ENCODE results near the gene AFF3.
"Not testable (repeated sequence)": the region's sequence is repeated elsewhere in the genome, so short reads cannot be mapped to it uniquely, and the experiment has no call there.

Gene AFF3

GRCh38 chr2:99559075-99559662 is 583.2 kb downstream of the AFF3 start:
- peak; percentile 66 for DNase-seq (ENCODE audit: low spot score)

- DNase-seq (ENCODE audit: low spot score), result no peak
These were observed 587.0 kb downstream of the AFF3 start for GRCh38 chr2:99555404-99555803.

- DNase-seq (ENCODE audit: low spot score), result no peak
These were observed 587.5 kb downstream of the AFF3 start for GRCh38 chr2:99554871-99555270.

- no peak for DNase-seq (ENCODE audit: low spot score)
These were observed 588.2 kb downstream of the AFF3 start for GRCh38 chr2:99554238-99554637.

GRCh38 chr2:99552529-99552928 is 589.9 kb downstream of the AFF3 start:
- DNase-seq (ENCODE audit: low spot score), result no peak

GRCh38 chr2:99550368-99550767 is 592.0 kb downstream of the AFF3 start:
- DNase-seq (ENCODE audit: low spot score), result no peak

- no peak for DNase-seq (ENCODE audit: low spot score)
These were observed 596.8 kb downstream of the AFF3 start for GRCh38 chr2:99545604-99546003.

- no peak for DNase-seq (ENCODE audit: low spot score)
These were observed 597.3 kb downstream of the AFF3 start for GRCh38 chr2:99545066-99545465.

- no peak for DNase-seq (ENCODE audit: low spot score)
These were observed 597.8 kb downstream of the AFF3 start for GRCh38 chr2:99544608-99545007.

- DNase-seq (ENCODE audit: low spot score), result no peak
These were observed 599.1 kb downstream of the AFF3 start for GRCh38 chr2:99543247-99543646.

- no peak for DNase-seq (ENCODE audit: low spot score)
These were observed 604.4 kb downstream of the AFF3 start for GRCh38 chr2:99537910-99538485.

- peak; percentile 21 for DNase-seq (ENCODE audit: low spot score)
These were observed 618.3 kb downstream of the AFF3 start for GRCh38 chr2:99524056-99524455.

- DNase-seq (ENCODE audit: low spot score), result no peak
These were observed 620.2 kb downstream of the AFF3 start for GRCh38 chr2:99522157-99522556.

- no peak for DNase-seq (ENCODE audit: low spot score)
These were observed 621.6 kb downstream of the AFF3 start for GRCh38 chr2:99520813-99521212.

- DNase-seq (ENCODE audit: low spot score), result no peak
These were observed 622.2 kb downstream of the AFF3 start for GRCh38 chr2:99520195-99520594.

- no peak for DNase-seq (ENCODE audit: low spot score)
These were observed 628.0 kb downstream of the AFF3 start for GRCh38 chr2:99514357-99514756.

GRCh38 chr2:99512181-99512591 is 630.2 kb downstream of the AFF3 start:
- no peak for DNase-seq (ENCODE audit: low spot score)

GRCh38 chr2:99509387-99509786 is 633.0 kb downstream of the AFF3 start:
- no peak for DNase-seq (ENCODE audit: low spot score)

GRCh38 chr2:99507937-99508818 is 634.2 kb downstream of the AFF3 start:
- DNase-seq (ENCODE audit: low spot score), result no peak

- DNase-seq (ENCODE audit: low spot score), result no peak
These were observed 637.4 kb downstream of the AFF3 start for GRCh38 chr2:99504844-99505584.

GRCh38 chr2:99503662-99504416 is 638.6 kb downstream of the AFF3 start:
- DNase-seq (ENCODE audit: low spot score), result not testable (repeated sequence)

Measured in SK-N-DZ (cell line).